HG02938 (cell line): Measurements from ENCODE around the gene HVCN1.

Experiments used
- ATAC-seq: cut with Tn5 transposase; IDR thresholded peaks from one replicate; pipeline ENCODE4 v1.9.1; 2021; ENCODE audit warnings: mild to moderate bottlenecking, moderate library complexity; ENCODE audit not compliant: unreplicated experiment

HVCN1 gene

GRCh38 chr12:110699591-110700445 is 10.9 kb upstream of the HVCN1 start:
- ATAC-seq, result no peak

DNA sequence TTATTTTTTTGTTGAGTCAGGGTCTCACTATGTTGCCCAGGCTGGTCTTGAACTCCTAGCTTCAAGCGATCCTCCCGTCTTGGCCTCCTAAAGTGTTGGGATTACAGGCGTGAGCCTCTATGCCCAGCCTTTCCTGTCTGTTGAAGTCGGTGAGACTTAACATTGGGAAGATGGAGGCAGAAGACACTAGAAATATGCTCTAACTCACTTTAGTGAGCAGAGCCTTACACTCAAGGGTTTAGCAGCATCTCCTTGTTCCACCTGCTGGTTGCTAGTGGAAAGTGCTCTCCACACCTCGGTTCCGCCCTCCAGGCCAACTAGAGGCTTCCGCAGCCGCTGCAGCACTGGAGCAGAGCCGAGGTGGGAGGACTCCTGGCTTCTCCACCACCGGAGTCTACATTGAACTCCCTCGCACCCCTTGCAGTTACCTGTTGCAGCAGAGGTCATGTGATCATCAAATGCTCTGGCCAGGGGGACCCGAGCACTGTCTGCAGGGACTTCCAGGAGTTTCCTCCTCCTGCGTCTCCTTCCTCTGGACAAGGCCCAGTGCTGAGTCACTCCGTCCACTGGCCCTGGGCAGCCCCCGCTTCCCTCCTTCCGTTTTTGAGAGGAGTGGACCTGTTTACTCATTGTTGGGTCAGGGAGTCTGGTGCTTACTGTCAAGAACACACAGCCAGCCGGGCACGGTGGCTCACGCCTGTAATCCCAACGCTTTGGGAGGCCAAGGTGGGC is 9.4 kb upstream of the HVCN1 start:
- peak; percentile 78 for ATAC-seq

- no peak for ATAC-seq
These were observed 8.3 kb upstream of the HVCN1 start for GRCh38 chr12:110697236-110697635.

GRCh38 chr12:110696283-110696682 is 7.4 kb upstream of the HVCN1 start:
- no peak for ATAC-seq

- ATAC-seq, result no peak
These were observed 5.5 kb upstream of the HVCN1 start for GRCh38 chr12:110694330-110694901.

GRCh38 chr12:110693731-110694130 is 4.8 kb upstream of the HVCN1 start:
- no peak for ATAC-seq

DNA sequence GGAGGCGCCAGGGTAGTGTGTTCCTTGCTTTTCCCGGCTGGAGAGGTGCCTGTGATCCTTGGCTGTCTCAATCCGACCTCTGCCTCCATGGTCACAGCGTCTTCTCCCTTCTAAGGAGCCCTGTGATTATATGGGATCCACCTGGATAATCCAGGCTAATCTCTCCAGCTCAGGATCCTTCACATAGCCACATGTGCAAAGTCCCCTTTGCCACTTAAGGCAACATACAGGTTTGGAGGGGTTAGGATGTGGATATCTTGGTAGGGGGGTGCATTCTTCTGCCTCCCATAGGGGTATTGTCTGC is 1.2 kb upstream of the HVCN1 start:
- ATAC-seq, result no peak

- peak; percentile 48 for ATAC-seq
These were observed 589 bp upstream of the HVCN1 start for GRCh38 chr12:110689281-110690126.

DNA sequence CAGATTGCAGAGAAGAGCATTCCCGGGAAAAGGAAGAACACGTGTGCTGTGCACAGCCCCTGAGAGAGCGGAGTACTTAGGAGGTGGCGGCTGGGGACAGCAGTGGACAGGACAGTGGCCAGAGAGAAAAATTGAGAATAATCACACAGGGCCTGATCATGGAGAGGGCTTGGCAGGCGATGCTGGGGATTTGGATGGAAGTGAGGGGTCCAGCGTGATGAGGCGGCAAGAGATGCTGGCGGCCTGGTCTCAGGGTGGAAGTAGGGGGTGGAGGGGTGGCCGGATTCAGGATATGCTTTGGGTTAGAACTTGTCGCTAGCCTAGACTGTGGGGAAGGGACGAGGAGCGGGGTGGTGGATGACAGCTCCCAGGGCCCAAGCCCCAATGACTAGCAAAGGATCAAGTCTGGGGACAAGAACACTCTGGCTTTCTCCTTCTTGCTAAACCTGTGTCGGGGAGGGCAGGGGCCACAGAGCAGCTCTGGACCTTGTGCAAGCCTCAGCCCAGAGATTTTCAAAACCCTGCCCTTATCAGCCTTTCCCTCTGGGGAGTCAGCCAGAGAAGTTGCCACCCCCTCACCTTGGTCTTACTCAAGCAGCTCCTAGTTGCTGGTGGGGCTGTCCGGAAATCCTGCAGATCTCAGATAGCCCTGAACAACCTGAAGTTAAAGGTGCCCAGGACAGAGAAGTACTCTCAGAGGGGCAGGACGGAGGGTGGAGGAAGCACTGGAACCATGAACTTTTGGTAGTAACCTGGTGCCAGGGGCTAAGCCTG is 1.3 kb downstream of the HVCN1 start:
- ATAC-seq, result no peak

DNA sequence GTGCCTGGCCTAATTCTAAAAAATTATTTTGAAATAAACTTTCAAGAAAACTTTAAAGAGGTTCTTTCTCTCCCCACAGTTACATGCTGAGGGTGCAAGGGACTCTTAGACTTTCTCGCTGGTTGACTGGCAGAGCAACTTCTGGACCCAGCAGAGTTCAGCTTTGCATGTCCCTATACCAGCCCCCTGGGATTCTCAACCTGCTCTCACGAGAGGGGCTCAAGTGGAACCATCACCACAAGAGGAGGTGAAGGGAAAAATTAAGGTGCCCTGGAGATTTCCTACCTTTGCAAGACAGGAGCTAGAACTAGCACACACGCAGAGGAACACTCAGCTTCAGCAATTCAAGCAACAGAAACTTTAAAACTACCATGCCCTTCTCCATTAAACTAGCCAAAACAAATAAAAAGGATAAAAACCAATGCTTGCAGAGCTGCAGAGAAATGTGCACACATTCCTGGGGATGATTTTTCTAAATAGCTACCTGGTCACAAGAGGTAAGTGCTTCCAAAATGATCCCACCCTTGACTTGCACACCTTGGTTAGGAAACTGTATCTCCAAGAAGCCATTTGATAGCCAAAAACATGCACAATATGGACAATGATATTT is 2.5 kb downstream of the HVCN1 start:
- ATAC-seq, result no peak

DNA sequence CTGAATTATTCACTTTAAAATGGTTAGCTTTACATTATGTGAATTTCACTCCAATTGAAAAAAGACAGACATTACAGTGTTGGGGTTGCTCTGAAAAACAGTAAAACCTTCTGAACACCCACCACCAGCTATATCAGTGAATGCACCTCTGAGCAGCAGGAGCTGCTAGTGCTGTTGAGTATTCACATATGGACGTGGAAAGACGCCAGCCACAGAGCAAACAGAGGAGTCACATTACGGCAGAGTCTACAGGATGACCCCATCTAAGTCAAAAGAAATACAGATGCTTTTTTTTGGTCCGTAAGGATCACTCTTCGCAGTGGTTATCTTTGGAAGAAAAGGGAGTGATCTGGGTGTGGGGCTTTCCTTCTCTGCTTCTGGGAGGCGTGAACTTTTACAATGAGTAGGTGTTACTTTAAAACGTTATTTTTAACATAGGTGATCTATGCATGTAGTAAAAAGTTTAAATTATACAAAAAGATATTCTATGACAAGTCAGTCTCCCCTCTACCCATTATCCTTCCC is 4.5 kb downstream of the HVCN1 start:
- ATAC-seq, result no peak

- ATAC-seq, result no peak
These were observed 5.0 kb downstream of the HVCN1 start for GRCh38 chr12:110683888-110684287.

GRCh38 chr12:110680032-110680431 is 8.9 kb downstream of the HVCN1 start:
- no peak for ATAC-seq

DNA sequence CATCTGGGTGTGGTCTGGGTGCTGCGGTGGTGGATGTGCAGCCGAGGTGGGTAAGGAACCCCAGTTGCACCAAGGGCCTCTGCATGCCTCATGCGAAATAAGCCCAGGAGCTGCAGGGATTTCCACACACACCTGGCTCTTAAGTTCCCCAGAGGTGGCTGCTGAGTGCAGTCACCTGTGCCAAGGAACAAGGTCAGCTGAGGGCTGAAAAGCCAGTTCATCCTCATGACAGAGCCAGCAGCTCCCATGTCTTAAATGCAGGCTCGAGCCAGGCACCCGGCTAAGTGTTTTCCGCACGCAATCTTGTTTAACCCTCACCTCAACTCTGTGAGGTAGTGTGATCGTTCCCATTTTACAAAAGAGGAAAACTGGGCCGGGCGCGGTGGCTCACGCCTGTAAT is 9.7 kb downstream of the HVCN1 start:
- ATAC-seq, result no peak

DNA sequence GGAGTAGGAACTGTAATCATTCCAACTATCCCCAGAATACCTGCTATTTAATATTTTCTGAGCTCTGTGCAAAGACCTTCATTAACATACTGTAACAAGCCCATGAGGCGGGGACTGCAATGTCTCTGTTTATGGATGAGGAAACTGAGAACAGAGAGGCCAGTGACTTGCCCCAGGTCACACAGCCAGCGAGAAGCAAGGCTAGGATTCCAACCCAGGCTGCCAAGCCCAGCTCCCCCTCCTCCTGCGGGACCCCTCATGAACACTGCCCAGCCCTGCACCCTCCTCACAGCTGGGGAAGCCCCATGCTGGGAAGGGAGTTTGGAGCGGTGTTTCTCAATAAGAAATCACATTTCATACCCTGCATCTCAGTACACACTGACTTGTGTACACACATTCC is 10.9 kb downstream of the HVCN1 start:
- no peak for ATAC-seq

GRCh38 chr12:110677206-110677911 is 11.6 kb downstream of the HVCN1 start:
- peak; percentile 55 for ATAC-seq

DNA sequence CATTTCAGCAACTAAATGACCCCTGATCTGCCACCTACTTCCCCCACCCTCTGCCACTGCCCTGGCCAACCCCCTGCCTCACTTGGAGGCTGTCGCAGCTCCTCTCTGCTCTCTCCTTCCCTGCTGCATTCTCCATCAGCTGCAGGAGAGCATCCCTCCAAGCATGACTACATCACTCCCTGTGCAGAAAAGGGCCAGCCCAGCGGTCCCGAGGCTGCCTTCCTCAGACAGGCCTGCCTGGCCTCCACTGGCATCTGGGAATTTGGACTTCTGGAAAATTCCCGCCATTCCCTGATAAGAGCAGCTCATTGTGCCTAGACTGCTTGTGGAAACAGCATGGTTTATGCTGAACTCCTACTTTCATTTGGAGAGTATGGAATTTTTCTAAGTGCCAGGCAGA is 12.7 kb downstream of the HVCN1 start:
- no peak for ATAC-seq

GRCh38 chr12:110670161-110670701 is 18.7 kb downstream of the HVCN1 start:
- ATAC-seq, result peak; percentile 62

- no peak for ATAC-seq
These were observed 19.8 kb downstream of the HVCN1 start for GRCh38 chr12:110669193-110669502.
